Fibroblast of peridontal ligament (primary cell): ENCODE data around the gene PDCD6IP.

Experiments
- DNase-seq: peaks from one replicate; pipeline ENCODE4 v3.0.0-alpha.2; 2010; ENCODE audit errors: extremely low read depth

Gene PDCD6IP

GRCh38 chr3:33887478-33887877 lies 89.0 kb downstream of the PDCD6IP start:
- DNase-seq: no peak

GRCh38 chr3:33889394-33890039 lies 91.1 kb downstream of the PDCD6IP start:
- no peak for DNase-seq

GRCh38 chr3:33892655-33893054 lies 94.2 kb downstream of the PDCD6IP start:
- no peak for DNase-seq

GRCh38 chr3:33895658-33896057 lies 97.2 kb downstream of the PDCD6IP start:
- no peak for DNase-seq

GRCh38 chr3:33897306-33897705 lies 98.9 kb downstream of the PDCD6IP start:
- DNase-seq: no peak

- DNase-seq: no peak
These were observed 100.5 kb downstream of the PDCD6IP start for GRCh38 chr3:33898901-33899300.

GRCh38 chr3:33900440-33900808 lies 102.0 kb downstream of the PDCD6IP start:
- DNase-seq: no peak

- no peak for DNase-seq
These were observed 102.5 kb downstream of the PDCD6IP start for GRCh38 chr3:33900809-33901505.

- DNase-seq: no peak
These were observed 103.6 kb downstream of the PDCD6IP start for GRCh38 chr3:33901862-33902563.

- DNase-seq: no peak
These were observed 106.3 kb downstream of the PDCD6IP start for GRCh38 chr3:33904730-33905129.

- DNase-seq: no peak
These were observed 109.9 kb downstream of the PDCD6IP start for GRCh38 chr3:33908250-33908851.

GRCh38 chr3:33909547-33909946 lies 111.1 kb downstream of the PDCD6IP start:
- DNase-seq: no peak

GRCh38 chr3:33910031-33910430 lies 111.6 kb downstream of the PDCD6IP start:
- DNase-seq: no peak

- peak; percentile 29 for DNase-seq
These were observed 113.3 kb downstream of the PDCD6IP start for GRCh38 chr3:33911525-33912322.

GRCh38 chr3:33914212-33914611 lies 115.8 kb downstream of the PDCD6IP start:
- DNase-seq: no peak

- no peak for DNase-seq
These were observed 116.4 kb downstream of the PDCD6IP start for GRCh38 chr3:33914731-33915379.

- peak; percentile 33 for DNase-seq
These were observed 117.5 kb downstream of the PDCD6IP start for GRCh38 chr3:33915796-33916546.

- DNase-seq: peak; percentile 36
These were observed 119.8 kb downstream of the PDCD6IP start for GRCh38 chr3:33918126-33918756.
